ENCODE results near the gene SERPINA6. TPM values are rescaled to one million over a fixed set of nuclear protein-coding genes. Genes with fewer than 3 reads are reported as not detected.

Gene SERPINA6
- total RNA-seq, 4 donors from 2014 or later, result not detected

GRCh38 chr14:94346841-94347240 is 23.7 kb upstream of the SERPINA6 start:
- no peak for TF ChIP-seq CTCF (IDR thresholded peaks at IDR 0.05; ENCODE audit: low read depth)

DNA sequence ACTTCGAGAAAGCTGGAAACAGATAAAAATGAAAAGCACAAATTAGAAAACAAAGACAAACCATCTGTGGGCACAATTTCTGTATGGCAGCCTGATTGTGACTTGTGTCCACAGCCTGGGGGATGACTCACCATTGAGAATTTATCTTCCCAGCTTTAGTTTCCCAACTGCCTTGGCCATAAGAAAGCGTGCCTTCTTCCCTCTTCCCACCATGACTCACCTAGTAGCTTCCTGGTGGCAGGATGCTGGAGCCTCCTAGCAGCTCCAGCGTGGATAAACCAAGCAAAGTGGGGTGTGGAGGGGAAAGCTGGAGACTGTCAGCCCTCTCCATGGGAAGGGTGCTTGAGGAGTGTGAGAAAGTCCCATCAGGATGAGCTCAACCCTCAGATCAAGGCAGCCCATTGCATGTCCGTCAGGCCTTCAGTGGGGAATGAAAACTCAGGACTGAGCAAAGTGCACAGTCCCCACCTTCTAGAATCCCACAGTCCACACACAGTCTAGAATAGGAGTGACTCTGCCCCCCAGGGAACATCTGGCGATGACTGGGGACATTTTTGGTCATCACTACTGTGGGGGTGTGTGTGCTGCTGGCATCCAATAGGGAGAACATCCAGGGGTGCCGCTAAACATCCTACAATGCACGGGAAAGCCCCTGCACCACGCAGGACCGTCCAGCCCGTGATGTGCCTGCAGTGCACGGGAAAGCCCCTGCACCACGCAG is 22.4 kb upstream of the SERPINA6 start:
- TF ChIP-seq CTCF (IDR thresholded peaks at IDR 0.05; ENCODE audit: low read depth), result no peak

- TF ChIP-seq CTCF (IDR thresholded peaks at IDR 0.05; ENCODE audit: low read depth), result no peak
Observed at GRCh38 chr14:94344389-94344788, 21.3 kb upstream of the SERPINA6 start.

DNA sequence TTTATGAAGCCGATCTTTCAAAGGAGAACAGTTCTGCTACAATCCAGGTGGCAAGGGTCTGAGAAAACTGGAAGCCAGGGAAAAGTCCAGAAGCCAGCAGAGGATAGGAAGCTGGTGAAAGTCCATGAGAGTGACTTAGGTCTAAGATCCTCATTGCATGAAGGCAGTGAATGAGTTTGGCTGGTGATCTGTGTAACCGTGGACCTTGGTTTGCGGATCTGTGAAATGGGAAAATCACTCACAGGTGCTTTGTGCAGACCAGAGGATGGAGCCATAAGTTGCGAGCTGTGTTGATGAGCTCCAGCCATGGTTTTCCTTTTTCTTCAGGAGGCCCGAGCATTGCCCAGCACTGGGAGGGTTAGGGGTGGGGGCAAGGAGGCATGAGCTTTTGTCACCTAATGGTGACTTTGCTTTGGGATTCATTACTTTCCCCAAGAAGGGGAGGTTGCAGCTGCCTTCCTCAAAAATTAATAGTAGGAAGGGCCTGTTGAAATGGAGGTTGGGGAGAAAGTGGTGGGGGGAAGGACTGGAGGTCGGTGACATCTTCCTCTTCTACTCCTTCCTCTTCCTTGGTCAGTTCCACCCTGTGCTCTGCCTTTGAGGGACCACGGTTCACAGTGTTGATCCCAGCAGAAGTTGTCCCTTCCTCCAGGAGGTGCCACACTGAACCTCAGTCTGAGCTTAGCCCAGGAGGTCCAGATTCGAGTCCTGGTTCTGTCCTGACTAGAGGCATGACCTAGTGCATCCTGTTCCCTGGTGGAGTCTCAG is 20.3 kb upstream of the SERPINA6 start:
- no peak for TF ChIP-seq CTCF (IDR thresholded peaks at IDR 0.05; ENCODE audit: low read depth)

- no peak for TF ChIP-seq CTCF (IDR thresholded peaks at IDR 0.05; ENCODE audit: low read depth)
Observed at GRCh38 chr14:94342334-94342934, 19.3 kb upstream of the SERPINA6 start.

- TF ChIP-seq CTCF (IDR thresholded peaks at IDR 0.05; ENCODE audit: low read depth), result no peak
Observed at GRCh38 chr14:94341656-94342333, 18.7 kb upstream of the SERPINA6 start.

DNA sequence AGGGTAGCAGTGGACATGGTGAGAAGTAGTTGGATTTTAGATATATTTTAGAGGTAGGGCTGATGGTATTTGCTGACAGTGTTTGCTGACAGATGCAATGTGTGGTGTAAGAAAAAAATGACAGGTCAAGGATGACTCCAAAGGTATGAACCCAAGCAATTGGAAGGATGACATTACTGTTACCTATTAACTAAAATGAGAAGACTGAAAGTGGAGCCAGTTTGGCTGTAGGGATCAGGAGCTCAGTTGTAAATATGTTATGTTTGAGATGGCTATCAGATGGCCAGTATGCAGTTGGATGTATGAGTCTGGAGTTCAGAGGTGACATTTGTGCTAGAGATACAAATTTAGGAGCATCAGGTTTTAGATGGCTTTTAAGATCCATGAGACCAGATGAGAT is 17.4 kb upstream of the SERPINA6 start:
- no peak for TF ChIP-seq CTCF (IDR thresholded peaks at IDR 0.05; ENCODE audit: low read depth)

Data from subcutaneous adipose tissue (tissue), 4 donors.